ENCODE measurements around the gene IL12A.

Gene IL12A

GRCh38 chr3:160044121-160044520, 55.5 kb downstream of the IL12A start:
- no peaks in the 10 kb centered on the region for H3K4me1 Mint-ChIP-seq
- peaks cover 20% of the 10 kb centered on the region for H3K27me3 Mint-ChIP-seq
- H3K36me3 Mint-ChIP-seq: peaks cover 4% of the 10 kb centered on the region
- no peak overlapping the region for H3K4me3 Mint-ChIP-seq
- peaks cover 15% of the 10 kb centered on the region for H3K9me3 Mint-ChIP-seq
- no peak overlapping the region for H3K27ac Mint-ChIP-seq

All from activated naive CD4-positive, alpha-beta T cell treated with anti-CD3 and anti-CD28 coated beads, Interleukin-2, amount 50 U/mL, for 24 hours (primary cell).